A673 (cell line): ENCODE measurements around the gene MAML2. TPM values are rescaled to one million over a fixed set of nuclear protein-coding genes. Genes with fewer than 3 reads are reported as not detected.

Source experiments
- BruUV-seq: library from RNA; stranded (reverse); fragments of 400-500 nt; replicated peaks from 2 replicates; lab custom pipeline; 2021; lab: Mats Ljungman, UMichigan
- CTCF ChIA-PET: fragments of 300-600 bp; sonication (Branson Sonifier 250); formaldehyde crosslinking; loops from one replicate; lab custom pipeline; 2022; ENCODE audit warnings: antibody characterized with exemption; lab: Charles Lee
- POLR2A ChIA-PET: fragments of 300-600 bp; sonication (Branson Sonifier 250); formaldehyde crosslinking; loops from one replicate; lab custom pipeline; 2022; ENCODE audit warnings: antibody characterized with exemption; ENCODE audit not compliant: low non-redundant PET; lab: Charles Lee
- DNase-seq: peaks from one replicate; pipeline ENCODE4 v3.0.0-alpha.2; 2015; ENCODE audit warnings: low spot score
- H3K27ac ChIP-seq: fragments of 200-600 bp; sonication (generic); 2 replicates; pipeline ENCODE4 v1.5.1; 2016; ENCODE audit warnings: mixed run types, low read depth, mild to moderate bottlenecking, mixed read lengths, antibody characterized with exemption, low read length; ENCODE audit not compliant: poor library complexity, severe bottlenecking
- H3K27me3 ChIP-seq: fragments of 200-600 bp; sonication (generic); replicated peaks from 2 replicates; pipeline ENCODE4 v1.6.1; 2017; ENCODE audit warnings: mixed run types, low read depth, mild to moderate bottlenecking, mixed read lengths, antibody characterized with exemption, low read length; ENCODE audit not compliant: insufficient read depth, poor library complexity
- H3K36me3 ChIP-seq: fragments of 200-600 bp; sonication (generic); 2 replicates; pipeline ENCODE4 v1.6.1; 2016; ENCODE audit warnings: mixed run types, mild to moderate bottlenecking, mixed read lengths, antibody characterized with exemption, low read length; ENCODE audit not compliant: insufficient read depth, poor library complexity, severe bottlenecking
- H3K4me1 ChIP-seq: fragments of 200-600 bp; sonication (generic); 2 replicates; pipeline ENCODE4 v1.6.1; 2017; ENCODE audit warnings: mixed run types, mild to moderate bottlenecking, mixed read lengths, antibody characterized with exemption, low read length; ENCODE audit not compliant: insufficient read depth, poor library complexity, severe bottlenecking
- H3K4me3 ChIP-seq: fragments of 200-600 bp; sonication (generic); 2 replicates; pipeline ENCODE4 v1.5.1; 2016; ENCODE audit warnings: low read depth, mixed run types, mild to moderate bottlenecking, mixed read lengths, low read length; ENCODE audit not compliant: poor library complexity, severe bottlenecking
- H3K9me3 ChIP-seq: fragments of 200-600 bp; sonication (generic); 2 replicates; pipeline ENCODE4 v1.6.1; 2016; ENCODE audit warnings: mixed run types, low read depth, mild to moderate bottlenecking, mixed read lengths, antibody characterized with exemption, low read length; ENCODE audit not compliant: poor library complexity, severe bottlenecking
- EZH2 ChIP-seq: fragments of 200-600 bp; sonication (generic); IDR thresholded peaks from 2 replicates; pipeline ENCODE4 v1.6.1; 2017; ENCODE audit warnings: borderline replicate concordance, low read depth, mild to moderate bottlenecking, mixed read lengths, antibody characterized with exemption, low read length; ENCODE audit not compliant: poor library complexity, severe bottlenecking
- intact Hi-C: fragments of 100-400 bp; cut with micrococcal nuclease; formaldehyde crosslinking; loops from one replicate; pipeline ENCODE4 v1.10.0; 2022; ENCODE audit not compliant: unreplicated experiment
- total RNA-seq: library from RNA; stranded (reverse); gene quantifications from 2 replicates; pipeline ENCODE4 v1.2.3, GENCODE V29; 2021
- TF ChIP-seq, protein P1 (sequence below): fragments of 300-800, 200-600 bp; sonication (generic); conservative IDR thresholded peaks from 2 replicates; pipeline ENCODE4 v1.5.1; 2017; ENCODE audit warnings: low read depth, mild to moderate bottlenecking, antibody characterized with exemption, low read length, moderate library complexity, mixed read lengths

Gene MAML2
- total RNA-seq, 1 experiment from 2014 or later = 6.4 TPM

- no peaks in the 10 kb centered on the region for H3K27me3 ChIP-seq
- no peak overlapping the region for H3K4me3 ChIP-seq
- BruUV-seq = no TSS peak
- no peak for DNase-seq
- no peaks in the 10 kb centered on the region for H3K36me3 ChIP-seq
- peaks cover 71% of the 10 kb centered on the region for H3K4me1 ChIP-seq
- intact Hi-C loops = no loop called here
- POLR2A ChIA-PET = no interaction called here
- no peaks in the 10 kb centered on the region for H3K9me3 ChIP-seq
- CTCF ChIA-PET = interaction anchor here (1.3 kb wide), 1 partner anchor 11 kb away, joined by 3 read pairs; the partner anchor contains the start of gene MAML2
- peak overlapping the region; percentile 56 for H3K27ac ChIP-seq
- TF ChIP-seq, protein P1, sequence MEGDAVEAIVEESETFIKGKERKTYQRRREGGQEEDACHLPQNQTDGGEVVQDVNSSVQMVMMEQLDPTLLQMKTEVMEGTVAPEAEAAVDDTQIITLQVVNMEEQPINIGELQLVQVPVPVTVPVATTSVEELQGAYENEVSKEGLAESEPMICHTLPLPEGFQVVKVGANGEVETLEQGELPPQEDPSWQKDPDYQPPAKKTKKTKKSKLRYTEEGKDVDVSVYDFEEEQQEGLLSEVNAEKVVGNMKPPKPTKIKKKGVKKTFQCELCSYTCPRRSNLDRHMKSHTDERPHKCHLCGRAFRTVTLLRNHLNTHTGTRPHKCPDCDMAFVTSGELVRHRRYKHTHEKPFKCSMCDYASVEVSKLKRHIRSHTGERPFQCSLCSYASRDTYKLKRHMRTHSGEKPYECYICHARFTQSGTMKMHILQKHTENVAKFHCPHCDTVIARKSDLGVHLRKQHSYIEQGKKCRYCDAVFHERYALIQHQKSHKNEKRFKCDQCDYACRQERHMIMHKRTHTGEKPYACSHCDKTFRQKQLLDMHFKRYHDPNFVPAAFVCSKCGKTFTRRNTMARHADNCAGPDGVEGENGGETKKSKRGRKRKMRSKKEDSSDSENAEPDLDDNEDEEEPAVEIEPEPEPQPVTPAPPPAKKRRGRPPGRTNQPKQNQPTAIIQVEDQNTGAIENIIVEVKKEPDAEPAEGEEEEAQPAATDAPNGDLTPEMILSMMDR = no peak
- no peak for TF ChIP-seq EZH2
These were observed 11.3 kb downstream of the MAML2 start for GRCh38 chr11:96331699-96332116.

DNA sequence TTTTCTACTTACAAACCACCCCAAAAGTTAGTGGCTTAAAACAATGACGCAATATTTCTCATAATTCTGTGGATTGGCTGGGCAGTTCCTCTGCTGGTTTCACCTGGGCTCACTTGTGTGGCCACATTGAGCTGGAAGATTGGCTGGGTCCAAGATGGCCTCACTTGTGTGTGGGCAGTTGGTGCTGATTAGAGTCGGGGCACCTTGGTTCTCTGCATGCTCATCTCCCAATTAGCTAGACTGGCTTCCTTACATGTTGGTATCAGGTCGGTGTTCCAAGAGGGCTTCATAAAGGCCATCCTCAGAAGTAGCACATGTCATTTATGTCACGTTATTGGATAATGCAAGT is 12.5 kb downstream of the MAML2 start:
- H3K9me3 ChIP-seq = no peaks in the 10 kb centered on the region
- H3K36me3 ChIP-seq = no peaks in the 10 kb centered on the region
- H3K27ac ChIP-seq = no peak overlapping the region
- no peaks in the 10 kb centered on the region for H3K27me3 ChIP-seq
- DNase-seq = no peak
- H3K4me3 ChIP-seq = no peak overlapping the region
- TF ChIP-seq EZH2 = no peak
- TF ChIP-seq, protein P1 = no peak
- CTCF ChIA-PET = no interaction called here
- POLR2A ChIA-PET = no interaction called here
- no TSS peak for BruUV-seq
- intact Hi-C loops = no loop called here
- H3K4me1 ChIP-seq = peaks cover 61% of the 10 kb centered on the region

GRCh38 chr11:96329855-96330510 is 13.0 kb downstream of the MAML2 start:
- Histone ChIP-seq H3K4me1 (peaks cover 60% of the 10 kb centered on the region), H3K27me3 (no peaks in the 10 kb centered on the region), H3K27ac (peak overlapping the region; percentile 8), H3K36me3 (no peaks in the 10 kb centered on the region), H3K4me3 (no peak overlapping the region), H3K9me3 (no peaks in the 10 kb centered on the region)
- TF ChIP-seq, protein P1 = no peak
- TF ChIP-seq EZH2 = no peak
- no TSS peak for BruUV-seq
- intact Hi-C loops = no loop called here
- no peak for DNase-seq
- CTCF ChIA-PET = interaction anchor here (1.7 kb wide), 1 partner anchor 13 kb away, joined by 3 read pairs; the partner anchor contains the start of gene MAML2
- POLR2A ChIA-PET = no interaction called here
